HepG2 (cell line): Measurements from ENCODE around the gene TYMP. TPM values are rescaled to one million over a fixed set of nuclear protein-coding genes. Genes with fewer than 3 reads are reported as not detected.

Source experiments
- CC2D1A ChIP-seq: sonication (generic); formaldehyde crosslinking; IDR thresholded peaks from 2 replicates; pipeline ENCODE4 v1.8.1; 2023; ENCODE audit warnings: mild to moderate bottlenecking, missing genetic modification reagents
- ELF3 ChIP-seq: IDR thresholded peaks from 2 replicates; pipeline ENCODE4 v1.6.1; 2016; ENCODE audit warnings: missing genetic modification reagents, missing compliant biosample characterization
- HMG20B ChIP-seq: conservative IDR thresholded peaks from 2 replicates; pipeline ENCODE4 v1.6.1; 2016; ENCODE audit warnings: missing genetic modification reagents, missing compliant biosample characterization
- HNRNPLL ChIP-seq: fragments of 200-400 bp; formaldehyde crosslinking; IDR thresholded peaks from 2 replicates; pipeline ENCODE4 v1.6.1; 2017; ENCODE audit warnings: mild to moderate bottlenecking, low read depth, low read length; ENCODE audit not compliant: poor library complexity, severe bottlenecking
- HOXD1 ChIP-seq: sonication (generic); formaldehyde crosslinking; IDR thresholded peaks from 2 replicates; pipeline ENCODE4 v1.5.0; 2020; ENCODE audit warnings: missing genetic modification reagents
- MEIS2 ChIP-seq: sonication (generic); formaldehyde crosslinking; IDR thresholded peaks from 2 replicates; pipeline ENCODE4 v1.9.0; 2021; ENCODE audit warnings: mild to moderate bottlenecking, missing genetic modification reagents
- MZF1 ChIP-seq: sonication (generic); formaldehyde crosslinking; IDR thresholded peaks from 2 replicates; pipeline ENCODE4 v1.8.1; 2023; ENCODE audit warnings: mild to moderate bottlenecking, missing genetic modification reagents, borderline replicate concordance
- NFYB ChIP-seq: sonication (generic); formaldehyde crosslinking; IDR thresholded peaks from 2 replicates; pipeline ENCODE4 v1.4.0; 2020; ENCODE audit warnings: missing genetic modification reagents
- NR2F6 ChIP-seq, 2 experiments: IDR thresholded peaks; 2 replicates each; pipeline ENCODE4 v1.6.1; 2016; ENCODE audit warnings: antibody characterized with exemption in 1 of 2, mild to moderate bottlenecking in 1 of 2
- RARA ChIP-seq: IDR thresholded peaks from 2 replicates; pipeline ENCODE4 v1.6.1; 2016; ENCODE audit warnings: missing genetic modification reagents, missing compliant biosample characterization
- RNF2 ChIP-seq: fragments of 450-650 bp; conservative IDR thresholded peaks from 2 replicates; pipeline ENCODE4 v1.6.1; 2016; ENCODE audit warnings: low read depth
- SIN3B ChIP-seq: fragments of 150-350 bp; IDR thresholded peaks from 2 replicates; pipeline ENCODE4 v1.6.1; 2014; ENCODE audit warnings: low read length
- SMARCC2 ChIP-seq: fragments of 450-650 bp; IDR thresholded peaks from 2 replicates; pipeline ENCODE4 v1.6.1; 2017; ENCODE audit warnings: antibody characterized with exemption, mild to moderate bottlenecking
- ZFP62 ChIP-seq: sonication (generic); formaldehyde crosslinking; IDR thresholded peaks from 2 replicates; pipeline ENCODE4 v1.4.0; 2020; ENCODE audit warnings: missing genetic modification reagents
- ZNF101 ChIP-seq: sonication (generic); formaldehyde crosslinking; IDR thresholded peaks from 2 replicates; pipeline ENCODE4 v1.4.0; 2020; ENCODE audit warnings: mild to moderate bottlenecking, low read depth, missing genetic modification reagents, borderline replicate concordance
- ZNF17 ChIP-seq: sonication (generic); formaldehyde crosslinking; IDR thresholded peaks from 2 replicates; pipeline ENCODE4 v1.5.0; 2020; ENCODE audit warnings: mild to moderate bottlenecking, missing genetic modification reagents
- ZNF572 ChIP-seq: sonication (generic); formaldehyde crosslinking; IDR thresholded peaks from 2 replicates; pipeline ENCODE4 v1.5.1; 2020; ENCODE audit warnings: mild to moderate bottlenecking, missing genetic modification reagents
- ZNF607 ChIP-seq: sonication (generic); formaldehyde crosslinking; IDR thresholded peaks from 2 replicates; pipeline ENCODE4 v1.5.1; 2020; ENCODE audit warnings: missing genetic modification reagents, mild to moderate bottlenecking, borderline replicate concordance
- polyA plus RNA-seq, 8 experiments: library from polyadenylated mRNA; depleted of rRNA in 3 of 8; stranded (reverse) in 7 of 8; unstranded in 1 of 8; fragments of >200 nt; fragmentation: Illumina TruSeq in 4 of 8; extraction: Trizol in 4 of 8; gene quantifications; 2 replicates each; pipeline versions ENCODE4 v1.2.1 to v1.2.3, GENCODE V29; 2011 to 2016; ENCODE audit warnings: low read depth in 4 of 8, missing spikeins in 1 of 8, mixed read lengths in 1 of 8; ENCODE audit not compliant: insufficient read depth in 1 of 8
- total RNA-seq, 5 experiments: library from RNA; depleted of rRNA; stranded (reverse); fragments of >200 nt; fragmentation: Illumina TruSeq; extraction: Trizol; gene quantifications; 2 replicates each; pipeline ENCODE4 v1.2.3, GENCODE V29; 2016; ENCODE audit warnings: low read depth in 1 of 5
- TF ChIP-seq, protein P1 (sequence below): sonication (generic); formaldehyde crosslinking; IDR thresholded peaks from 2 replicates; pipeline ENCODE4 v1.8.1; 2023; ENCODE audit warnings: mild to moderate bottlenecking, missing genetic modification reagents, borderline replicate concordance
- TF ChIP-seq, protein P2 (sequence below): sonication (generic); formaldehyde crosslinking; IDR thresholded peaks from 2 replicates; pipeline ENCODE4 v1.4.0; 2020; ENCODE audit warnings: missing genetic modification reagents
- TF ChIP-seq, protein P3 (sequence below): sonication (generic); formaldehyde crosslinking; IDR thresholded peaks from 2 replicates; pipeline ENCODE4 v1.4.0; 2020; ENCODE audit warnings: mild to moderate bottlenecking, missing genetic modification reagents

The TYMP gene
- total and polyA plus RNA-seq, 2 of the 13 experiments (the other 11 are each of a cell fraction or from before 2014, with no cell fraction given): 3.9 to 4.3 TPM

DNA sequence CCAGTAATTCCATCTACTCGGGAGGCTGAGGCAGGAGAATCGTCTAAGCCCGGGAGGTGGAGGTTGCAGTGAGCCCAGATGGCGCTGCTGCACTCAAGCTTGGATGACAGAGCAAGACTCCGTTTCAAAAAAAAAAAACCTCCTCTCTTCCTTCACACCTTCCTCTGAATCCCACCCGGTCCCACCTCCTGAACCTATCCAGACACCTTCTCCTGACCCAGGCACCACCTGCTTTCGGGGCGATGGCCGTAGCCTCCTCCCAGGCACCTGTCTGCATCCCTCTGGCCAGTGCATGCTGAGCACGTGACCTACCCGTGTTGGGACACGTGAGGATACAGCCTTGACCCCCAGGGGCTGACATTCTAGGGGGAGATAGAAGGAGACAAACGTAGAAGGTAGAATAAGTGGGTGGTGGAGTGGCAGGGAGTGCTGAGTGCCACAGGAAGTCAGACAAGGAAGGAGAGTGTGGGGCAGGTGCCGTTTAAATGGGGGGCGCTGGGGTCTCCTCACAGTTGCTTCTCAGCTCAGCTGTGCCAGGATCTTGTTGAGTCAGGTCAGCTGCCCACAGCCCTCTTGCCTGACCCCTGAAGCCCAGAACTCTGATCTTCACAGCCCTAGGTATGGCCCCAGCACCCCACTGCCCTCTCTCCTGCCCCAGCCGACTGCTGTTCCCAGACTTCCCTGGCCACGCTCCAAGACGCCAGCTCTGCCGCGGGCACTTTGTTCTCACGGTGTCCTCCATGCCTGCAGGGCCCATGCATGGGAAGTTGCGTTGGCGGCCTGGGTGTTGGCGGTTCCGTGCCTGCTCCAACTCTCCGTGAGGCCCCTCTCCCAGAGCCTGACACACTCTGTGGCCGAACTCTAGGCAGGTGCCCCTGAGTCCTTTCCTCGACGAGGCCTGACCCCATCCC, 44.3 kb downstream of the TYMP start (continued):
- TF ChIP-seq ZNF607 (CRISPR knock-in tag) (peak; percentile 47; the same call in 1 of the 2 replicates), MEIS2 (CRISPR knock-in tag) (peak; percentile 48; the same call in 1 of the 2 replicates), MZF1 (CRISPR knock-in tag) (no peak), SMARCC2 (no peak), ZNF17 (CRISPR knock-in tag) (no peak), RNF2 (0 out of 2 replicates have a peak, but pooled peaks have one; percentile 49), RARA (peak; percentile 76), SIN3B (no peak), HMG20B (CRISPR knock-in tag) (0 out of 2 replicates have a peak, but pooled peaks have one; percentile 14), HNRNPLL (peak; percentile 31), ZFP62 (no peak), HOXD1 (0 out of 2 replicates have a peak, but pooled peaks have one; percentile 15), CC2D1A (CRISPR knock-in tag) (no peak), NFYB (CRISPR knock-in tag) (no peak), ZNF101 (CRISPR knock-in tag) (no peak), NR2F6 (IDR thresholded peaks at IDR 0.05) (peak; percentile 82), NR2F6 (CRISPR knock-in tag; IDR thresholded peaks at IDR 0.05) (peak; percentile 92), ZNF572 (CRISPR knock-in tag) (no peak), ELF3 (CRISPR knock-in tag) (no peak)
- TF ChIP-seq, protein P1, sequence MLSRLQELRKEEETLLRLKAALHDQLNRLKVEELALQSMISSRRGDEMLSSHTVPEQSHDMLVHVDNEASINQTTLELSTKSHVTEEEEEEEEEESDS (CRISPR knock-in tag): no peak
- TF ChIP-seq, protein P2, sequence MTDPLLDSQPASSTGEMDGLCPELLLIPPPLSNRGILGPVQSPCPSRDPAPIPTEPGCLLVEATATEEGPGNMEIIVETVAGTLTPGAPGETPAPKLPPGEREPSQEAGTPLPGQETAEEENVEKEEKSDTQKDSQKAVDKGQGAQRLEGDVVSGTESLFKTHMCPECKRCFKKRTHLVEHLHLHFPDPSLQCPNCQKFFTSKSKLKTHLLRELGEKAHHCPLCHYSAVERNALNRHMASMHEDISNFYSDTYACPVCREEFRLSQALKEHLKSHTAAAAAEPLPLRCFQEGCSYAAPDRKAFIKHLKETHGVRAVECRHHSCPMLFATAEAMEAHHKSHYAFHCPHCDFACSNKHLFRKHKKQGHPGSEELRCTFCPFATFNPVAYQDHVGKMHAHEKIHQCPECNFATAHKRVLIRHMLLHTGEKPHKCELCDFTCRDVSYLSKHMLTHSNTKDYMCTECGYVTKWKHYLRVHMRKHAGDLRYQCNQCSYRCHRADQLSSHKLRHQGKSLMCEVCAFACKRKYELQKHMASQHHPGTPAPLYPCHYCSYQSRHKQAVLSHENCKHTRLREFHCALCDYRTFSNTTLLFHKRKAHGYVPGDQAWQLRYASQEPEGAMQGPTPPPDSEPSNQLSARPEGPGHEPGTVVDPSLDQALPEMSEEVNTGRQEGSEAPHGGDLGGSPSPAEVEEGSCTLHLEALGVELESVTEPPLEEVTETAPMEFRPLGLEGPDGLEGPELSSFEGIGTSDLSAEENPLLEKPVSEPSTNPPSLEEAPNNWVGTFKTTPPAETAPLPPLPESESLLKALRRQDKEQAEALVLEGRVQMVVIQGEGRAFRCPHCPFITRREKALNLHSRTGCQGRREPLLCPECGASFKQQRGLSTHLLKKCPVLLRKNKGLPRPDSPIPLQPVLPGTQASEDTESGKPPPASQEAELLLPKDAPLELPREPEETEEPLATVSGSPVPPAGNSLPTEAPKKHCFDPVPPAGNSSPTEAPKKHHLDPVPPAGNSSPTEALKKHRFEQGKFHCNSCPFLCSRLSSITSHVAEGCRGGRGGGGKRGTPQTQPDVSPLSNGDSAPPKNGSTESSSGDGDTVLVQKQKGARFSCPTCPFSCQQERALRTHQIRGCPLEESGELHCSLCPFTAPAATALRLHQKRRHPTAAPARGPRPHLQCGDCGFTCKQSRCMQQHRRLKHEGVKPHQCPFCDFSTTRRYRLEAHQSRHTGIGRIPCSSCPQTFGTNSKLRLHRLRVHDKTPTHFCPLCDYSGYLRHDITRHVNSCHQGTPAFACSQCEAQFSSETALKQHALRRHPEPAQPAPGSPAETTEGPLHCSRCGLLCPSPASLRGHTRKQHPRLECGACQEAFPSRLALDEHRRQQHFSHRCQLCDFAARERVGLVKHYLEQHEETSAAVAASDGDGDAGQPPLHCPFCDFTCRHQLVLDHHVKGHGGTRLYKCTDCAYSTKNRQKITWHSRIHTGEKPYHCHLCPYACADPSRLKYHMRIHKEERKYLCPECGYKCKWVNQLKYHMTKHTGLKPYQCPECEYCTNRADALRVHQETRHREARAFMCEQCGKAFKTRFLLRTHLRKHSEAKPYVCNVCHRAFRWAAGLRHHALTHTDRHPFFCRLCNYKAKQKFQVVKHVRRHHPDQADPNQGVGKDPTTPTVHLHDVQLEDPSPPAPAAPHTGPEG (CRISPR knock-in tag): no peak
- TF ChIP-seq, protein P3, sequence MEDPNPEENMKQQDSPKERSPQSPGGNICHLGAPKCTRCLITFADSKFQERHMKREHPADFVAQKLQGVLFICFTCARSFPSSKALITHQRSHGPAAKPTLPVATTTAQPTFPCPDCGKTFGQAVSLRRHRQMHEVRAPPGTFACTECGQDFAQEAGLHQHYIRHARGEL (CRISPR knock-in tag): no peak
